HG02623 (cell line): Measurements from ENCODE around the gene RELB.

ENCODE experiments used
- ATAC-seq: cut with Tn5 transposase; IDR thresholded peaks from one replicate; pipeline ENCODE4 v1.9.1; 2021; ENCODE audit warnings: moderate library complexity; ENCODE audit not compliant: unreplicated experiment

The RELB gene

DNA sequence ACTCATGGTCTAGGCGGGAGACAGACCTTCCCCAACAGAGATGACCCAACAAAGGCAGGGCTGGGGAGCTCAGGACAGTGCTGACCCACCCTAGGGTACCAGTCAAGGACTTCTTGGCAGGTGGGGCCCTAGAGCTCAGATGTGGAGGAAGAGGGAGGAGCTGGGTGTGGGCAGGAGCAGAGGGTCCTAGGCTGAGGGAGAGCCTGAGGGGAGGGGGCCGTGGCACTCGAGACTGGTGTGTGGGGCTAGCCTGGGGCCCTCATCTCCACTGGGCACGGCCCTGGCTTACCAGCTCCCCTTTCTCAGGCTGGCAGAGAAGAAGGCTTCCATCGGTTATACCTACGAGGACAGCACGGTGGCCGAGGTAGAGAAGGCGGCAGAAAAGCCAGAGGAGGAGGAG lies 56.2 kb downstream of the RELB start:
- no peak for ATAC-seq

DNA sequence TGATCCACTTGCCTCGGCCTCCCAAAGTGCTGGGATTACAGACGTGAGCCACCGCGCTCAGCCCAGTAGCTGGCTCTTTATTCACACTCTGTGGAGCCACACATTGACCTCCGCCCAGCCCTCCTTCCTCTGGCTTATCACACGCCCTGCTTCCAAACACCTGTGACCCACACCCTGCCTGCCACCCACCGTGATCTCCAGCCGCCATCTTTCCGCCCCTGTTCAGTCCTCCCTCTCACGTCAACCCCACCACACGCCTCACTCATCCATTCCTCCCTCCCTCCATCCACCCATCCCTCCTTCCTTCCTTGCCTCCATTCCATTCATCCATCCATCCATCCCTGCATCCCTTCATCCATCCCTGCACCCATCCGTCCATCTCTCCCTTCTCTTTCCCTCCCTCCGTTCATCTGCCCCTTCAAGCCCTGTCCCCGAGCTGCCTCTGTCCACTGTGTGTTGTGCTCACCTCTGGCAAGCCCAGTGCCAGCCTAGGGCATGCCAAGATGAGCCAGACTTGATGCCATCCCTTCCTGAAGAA lies 57.4 kb downstream of the RELB start:
- ATAC-seq: no peak

DNA sequence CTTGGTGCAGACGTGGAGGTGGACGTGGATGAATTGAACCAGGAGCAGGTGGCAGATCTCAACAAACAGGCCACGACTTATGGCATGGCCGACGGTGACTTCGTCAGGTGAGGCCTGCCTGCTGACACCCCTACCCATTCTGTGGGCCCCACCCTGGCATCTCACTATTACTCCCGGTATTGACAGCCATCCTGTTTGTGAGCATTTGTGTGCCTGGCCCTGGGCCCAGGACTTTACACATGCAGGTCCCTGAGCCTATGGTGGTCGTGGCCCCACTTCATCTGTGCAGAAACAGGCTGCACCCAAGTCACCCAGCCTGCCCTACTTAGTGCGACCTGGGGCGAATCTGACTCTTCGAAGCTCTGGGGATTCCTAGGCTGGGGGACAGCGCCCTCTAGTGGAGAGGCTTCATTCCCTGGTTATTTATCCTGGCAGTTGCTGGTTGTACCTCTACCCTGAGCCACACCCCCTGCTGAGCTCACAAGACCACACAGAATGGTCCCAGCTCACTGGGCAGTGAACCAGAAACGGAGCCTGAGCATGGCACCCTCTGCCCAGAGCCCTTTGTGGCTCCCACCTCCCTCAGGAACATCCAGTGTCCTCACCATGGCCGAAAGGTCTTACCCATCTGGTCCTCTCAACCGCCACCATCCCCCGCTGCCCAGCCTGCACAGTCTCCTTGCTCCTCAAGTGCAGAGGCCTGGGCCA lies 58.1 kb downstream of the RELB start:
- ATAC-seq: no peak

DNA sequence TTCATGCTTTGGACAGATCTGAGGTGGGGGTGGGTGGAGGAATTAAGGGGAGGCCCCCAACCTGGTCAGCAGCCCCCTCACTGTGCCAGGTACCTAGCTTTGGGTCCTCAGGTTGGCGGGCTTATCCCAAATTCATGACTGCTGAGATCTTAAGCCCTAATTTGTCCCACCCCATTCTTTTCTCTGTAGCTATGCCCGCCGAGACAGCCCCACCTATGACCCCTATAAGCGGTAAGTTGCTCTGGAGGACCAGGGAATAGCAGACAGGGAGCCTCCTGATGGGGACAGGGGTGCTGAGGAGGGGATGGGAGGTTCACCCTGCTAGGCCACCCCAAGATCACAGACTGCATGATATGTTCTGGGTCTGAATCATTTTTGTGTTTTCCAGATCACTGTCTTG lies 60.7 kb downstream of the RELB start:
- ATAC-seq: no peak

DNA sequence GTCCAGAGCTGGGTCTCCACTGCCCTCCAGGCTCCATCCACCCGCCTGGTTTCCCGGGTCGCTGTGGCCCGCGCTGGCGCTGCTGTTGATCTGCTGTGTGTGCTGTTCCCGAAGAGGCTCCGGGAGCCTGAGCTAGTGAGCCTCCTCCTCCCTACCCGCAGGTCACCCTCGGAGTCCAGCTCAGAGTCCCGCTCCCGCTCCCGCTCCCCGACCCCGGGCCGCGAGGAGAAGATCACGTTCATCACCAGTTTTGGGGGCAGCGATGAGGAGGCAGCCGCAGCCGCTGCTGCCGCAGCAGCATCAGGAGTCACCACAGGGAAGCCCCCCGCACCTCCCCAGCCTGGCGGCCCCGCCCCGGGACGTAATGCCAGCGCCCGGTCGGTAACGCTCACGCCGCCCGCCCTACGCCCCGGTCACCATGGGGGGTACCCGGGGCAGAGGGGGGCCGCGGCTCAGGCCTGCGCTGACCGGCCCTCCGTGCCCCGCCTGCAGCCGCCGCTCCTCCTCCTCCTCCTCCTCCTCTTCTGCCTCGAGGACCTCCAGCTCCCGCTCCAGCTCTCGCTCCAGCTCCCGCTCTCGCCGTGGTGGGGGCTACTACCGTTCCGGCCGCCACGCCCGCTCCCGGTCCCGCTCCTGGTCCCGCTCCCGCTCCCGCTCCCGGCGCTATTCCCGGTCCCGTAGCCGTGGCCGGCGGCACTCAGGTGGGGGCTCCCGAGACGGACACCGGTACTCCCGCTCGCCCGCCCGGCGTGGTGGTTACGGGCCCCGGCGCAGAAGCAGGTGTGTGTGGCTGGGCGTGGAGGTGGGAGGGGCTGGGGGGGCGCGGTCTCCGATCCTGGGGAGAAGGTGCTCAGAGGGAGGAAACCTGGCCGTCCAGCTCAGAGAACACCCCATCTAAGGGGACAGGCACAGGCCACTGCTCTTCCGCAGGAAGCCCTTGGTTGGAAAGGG lies 62.9 kb downstream of the RELB start:
- no peak for ATAC-seq

DNA sequence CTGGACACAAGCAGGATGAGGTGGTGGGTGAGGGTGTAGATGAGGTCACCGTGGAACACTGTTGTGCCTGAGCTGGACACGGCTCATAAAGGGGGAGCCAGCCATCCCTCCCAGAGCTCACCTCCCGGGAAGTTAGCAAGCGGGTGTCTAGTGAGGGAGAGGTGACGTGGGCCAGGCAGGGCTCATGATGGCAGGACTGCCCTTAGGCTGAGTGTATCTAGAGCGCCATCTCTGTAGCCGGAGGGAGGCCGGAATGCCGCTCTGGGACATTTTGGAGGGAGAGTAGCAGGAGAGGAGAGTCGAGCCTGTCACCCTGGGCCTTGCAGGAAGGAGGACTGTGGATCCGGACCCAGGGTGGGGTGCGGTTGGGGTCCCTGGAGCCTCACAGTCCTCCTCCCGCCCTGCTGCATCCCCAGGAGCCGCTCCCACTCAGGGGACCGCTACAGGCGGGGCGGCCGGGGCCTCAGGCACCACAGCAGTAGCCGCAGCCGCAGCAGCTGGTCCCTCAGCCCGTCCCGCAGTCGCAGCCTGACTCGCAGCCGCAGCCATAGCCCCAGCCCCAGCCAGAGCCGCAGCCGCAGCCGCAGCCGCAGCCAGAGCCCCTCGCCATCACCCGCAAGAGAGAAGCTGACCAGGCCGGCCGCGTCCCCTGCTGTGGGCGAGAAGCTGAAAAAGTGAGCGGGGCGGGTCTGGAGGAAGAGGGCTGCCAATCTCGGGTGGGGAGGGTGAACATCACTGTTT lies 65.8 kb downstream of the RELB start:
- ATAC-seq: no peak

DNA sequence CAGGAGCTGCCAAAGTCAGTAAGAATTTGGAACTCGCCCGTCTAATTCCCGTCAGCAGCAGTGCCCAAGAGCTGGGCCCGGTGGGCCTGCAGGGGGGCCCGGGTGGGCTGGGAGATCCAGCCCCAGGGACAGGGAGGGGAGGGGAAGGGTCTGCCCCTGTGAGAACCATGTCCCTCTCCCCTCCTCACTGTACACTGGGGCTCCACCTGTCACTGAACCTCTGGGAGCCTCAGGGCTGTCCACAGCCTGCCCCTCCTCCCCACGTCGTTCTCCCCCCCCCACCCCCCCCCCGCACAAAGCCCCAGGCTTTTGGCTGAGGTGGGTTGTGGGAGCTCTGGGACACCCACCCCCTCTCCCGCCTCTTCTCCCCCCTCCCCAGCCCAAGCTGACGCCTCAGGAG lies 66.8 kb downstream of the RELB start:
- no peak for ATAC-seq

DNA sequence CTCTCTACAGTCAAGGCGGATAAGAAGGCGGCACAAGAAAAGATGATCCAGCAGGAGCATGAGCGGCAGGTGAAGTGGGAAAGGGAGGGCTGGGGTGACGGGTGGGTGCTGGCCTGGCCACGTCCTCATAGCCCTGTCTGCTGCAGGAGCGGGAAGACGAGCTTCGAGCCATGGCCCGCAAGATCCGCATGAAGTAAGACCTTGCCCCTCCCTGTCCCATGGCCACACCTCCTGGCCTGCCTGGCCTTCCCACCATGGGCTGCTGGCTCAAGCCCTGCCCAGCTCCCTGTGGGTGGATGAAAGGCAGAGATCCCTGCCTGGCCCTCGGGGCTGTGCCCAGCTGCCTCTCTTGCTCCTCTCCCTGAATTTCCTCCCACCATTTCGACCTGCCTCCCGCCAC lies 67.8 kb downstream of the RELB start:
- ATAC-seq: no peak

DNA sequence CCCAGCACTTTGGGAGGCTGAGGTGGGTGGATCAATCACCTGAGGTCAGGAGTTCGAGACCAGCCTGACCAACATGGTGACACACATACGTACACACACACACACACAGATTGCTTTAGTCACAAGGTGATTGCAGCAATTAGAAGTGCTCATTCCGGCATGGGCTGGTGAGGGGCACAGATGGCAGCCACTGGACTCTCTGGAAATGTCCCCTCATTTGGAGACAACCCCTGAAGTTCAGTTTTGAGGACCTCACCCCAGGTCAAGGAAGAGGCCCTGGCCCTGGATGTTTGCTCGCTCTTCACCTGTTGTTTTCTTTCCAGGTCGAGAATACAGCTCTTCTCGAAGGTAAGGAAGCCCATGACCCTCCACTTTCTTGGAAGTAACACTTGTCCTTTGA lies 69.0 kb downstream of the RELB start:
- ATAC-seq: no peak

DNA sequence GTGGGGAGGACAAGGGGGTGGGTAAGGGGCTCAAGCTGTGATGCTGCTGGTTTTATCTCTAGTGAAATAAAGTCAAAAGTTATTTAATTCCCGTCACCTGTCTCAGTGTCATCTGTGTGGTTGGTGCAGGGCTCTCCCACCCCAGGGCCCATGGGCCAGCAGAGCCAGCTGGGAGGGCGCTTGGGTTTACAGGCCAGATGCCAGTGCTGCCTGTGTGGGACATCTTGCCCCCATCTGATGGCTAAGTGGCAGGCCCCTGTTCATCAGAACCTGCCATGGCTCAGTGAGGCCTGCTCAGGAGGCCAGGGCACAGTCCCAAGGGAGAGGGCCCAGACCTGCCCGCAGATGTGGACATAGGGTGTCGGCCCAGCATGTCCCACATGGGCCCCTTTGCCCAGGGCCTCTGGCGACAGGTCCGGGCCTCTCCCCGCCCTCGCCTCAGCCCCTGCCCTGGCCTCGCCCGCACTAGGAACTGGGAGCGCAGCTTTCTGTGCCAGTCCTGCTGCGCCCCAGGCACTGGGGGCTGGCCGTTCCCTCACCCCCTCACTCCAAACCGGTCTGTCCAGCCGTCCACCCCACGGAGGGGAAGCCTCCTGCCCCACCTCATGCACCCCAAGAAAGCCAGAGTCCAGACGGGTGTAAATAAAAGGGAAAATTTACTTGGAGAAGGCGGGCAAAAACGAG lies 69.7 kb downstream of the RELB start:
- no peak for ATAC-seq

DNA sequence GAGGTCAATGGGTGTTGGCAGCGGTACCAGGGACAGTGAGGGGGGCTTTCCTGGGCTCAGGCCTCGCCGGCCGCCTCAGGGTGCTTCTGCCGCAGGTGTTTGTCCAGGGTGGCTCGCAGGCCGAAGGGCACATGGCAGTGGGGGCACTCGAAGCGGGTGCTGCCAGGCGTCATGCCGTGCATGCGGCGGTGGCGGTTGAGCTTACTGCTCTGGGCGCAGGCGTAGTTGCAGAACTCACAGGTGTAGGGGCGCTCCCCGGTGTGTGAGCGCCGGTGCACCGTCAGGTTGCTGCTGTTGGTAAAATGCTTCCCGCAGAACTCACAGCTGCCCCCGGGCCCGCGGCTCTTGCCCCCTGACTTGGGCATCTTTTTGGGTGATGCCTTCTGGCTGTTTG lies 70.3 kb downstream of the RELB start:
- ATAC-seq: no peak

DNA sequence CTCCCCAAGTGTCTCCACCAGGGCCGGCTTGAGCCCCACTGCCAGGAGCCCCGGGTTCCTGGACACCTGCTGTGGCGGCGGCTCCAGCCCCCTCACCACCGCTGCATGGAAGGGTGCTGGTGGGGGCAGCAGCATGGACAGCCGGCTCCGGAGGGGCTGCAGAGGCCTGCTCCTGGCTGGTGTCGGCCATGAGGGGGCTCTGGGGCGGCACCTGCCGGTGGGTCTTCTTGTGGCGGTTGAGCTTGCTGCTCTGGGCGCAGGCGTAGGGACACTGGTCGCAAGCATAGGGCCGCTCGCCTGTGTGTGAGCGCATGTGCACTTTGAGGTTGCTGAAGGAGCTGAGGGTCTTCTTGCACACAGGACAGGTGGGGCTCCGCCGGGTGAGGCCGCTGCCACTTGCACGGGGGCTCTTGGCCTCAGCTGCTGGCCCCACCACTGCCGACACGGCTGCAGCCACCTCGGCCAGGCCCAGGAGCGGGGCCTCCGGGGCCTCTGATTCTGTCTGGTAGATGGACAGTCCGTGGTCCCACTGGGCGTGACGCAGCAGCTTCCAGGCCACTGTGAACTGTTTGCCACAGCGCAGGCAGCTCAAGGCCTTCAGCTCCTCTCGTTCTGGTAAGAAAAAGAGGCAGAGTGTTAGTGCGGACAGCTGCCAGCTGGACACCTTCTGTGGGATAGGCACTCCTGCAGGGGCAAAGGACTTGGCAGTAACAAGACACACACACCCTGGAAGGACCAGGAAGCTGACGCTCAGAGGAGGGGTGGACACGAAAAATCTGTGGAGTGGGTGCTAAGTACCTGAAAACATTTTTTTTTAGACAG lies 70.9 kb downstream of the RELB start:
- no peak for ATAC-seq

DNA sequence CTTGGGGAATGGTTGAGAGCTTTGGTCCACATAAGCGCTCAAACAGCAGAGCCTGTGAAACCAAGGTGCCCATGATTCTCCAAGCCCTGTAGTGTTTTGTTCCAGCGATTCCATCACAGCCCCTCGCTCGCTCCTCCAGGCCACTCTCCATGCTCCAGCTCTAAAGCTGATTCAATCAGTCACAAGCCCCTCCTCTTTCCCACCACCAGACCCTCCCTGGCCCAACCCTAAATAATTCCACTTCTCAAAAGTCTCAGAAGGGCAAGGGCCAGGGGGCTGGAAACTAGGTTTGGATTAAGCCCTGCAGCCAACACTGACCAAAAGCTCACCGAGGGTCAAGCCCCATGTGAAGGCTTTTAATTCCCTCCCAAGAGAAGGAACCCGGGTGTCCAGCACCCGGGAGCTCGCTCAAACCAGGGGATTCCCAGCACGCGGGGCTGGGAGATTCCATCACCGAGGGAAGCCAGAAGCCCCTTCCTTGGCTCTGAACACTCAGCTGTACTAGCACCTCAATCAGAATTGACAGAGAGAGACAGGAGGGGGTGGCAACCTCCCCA lies 73.6 kb downstream of the RELB start:
- no peak for ATAC-seq

DNA sequence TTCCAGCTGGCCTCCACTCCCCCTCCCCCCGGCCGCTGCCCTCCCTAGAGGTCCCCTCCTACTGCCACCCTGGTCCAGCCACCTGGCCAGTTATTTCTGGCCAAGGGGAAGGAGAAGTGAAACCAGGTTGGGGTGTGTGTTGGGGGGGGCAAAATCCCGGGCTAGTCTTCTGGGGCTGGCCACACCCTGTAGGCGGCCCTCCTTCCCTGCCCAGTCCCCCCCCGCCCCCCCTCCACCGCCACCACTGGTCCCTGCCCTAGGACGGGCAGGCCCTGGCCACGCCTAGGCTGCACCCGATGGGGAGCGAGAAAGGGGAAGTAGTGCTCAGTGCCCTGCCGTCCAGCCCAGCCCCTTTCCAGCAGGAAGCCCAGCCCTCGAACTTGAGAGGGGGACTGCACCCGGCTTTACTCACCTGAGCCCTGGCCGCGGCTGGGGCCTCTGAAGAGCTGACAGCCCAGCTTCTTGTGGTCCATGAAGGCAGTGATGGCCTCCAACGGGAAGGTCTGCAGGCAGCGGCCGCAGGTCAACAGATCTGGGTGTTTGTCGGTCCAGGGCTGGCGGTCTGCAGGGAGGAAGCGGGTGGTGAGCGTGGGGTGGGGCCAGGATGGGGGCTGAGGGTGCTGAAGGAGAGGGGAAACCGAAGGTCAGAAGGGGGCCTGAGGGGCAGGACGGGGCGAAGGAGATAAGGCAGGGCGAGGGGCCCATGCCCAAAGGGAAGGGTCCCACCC lies 74.2 kb downstream of the RELB start:
- ATAC-seq: peak; percentile 51

DNA sequence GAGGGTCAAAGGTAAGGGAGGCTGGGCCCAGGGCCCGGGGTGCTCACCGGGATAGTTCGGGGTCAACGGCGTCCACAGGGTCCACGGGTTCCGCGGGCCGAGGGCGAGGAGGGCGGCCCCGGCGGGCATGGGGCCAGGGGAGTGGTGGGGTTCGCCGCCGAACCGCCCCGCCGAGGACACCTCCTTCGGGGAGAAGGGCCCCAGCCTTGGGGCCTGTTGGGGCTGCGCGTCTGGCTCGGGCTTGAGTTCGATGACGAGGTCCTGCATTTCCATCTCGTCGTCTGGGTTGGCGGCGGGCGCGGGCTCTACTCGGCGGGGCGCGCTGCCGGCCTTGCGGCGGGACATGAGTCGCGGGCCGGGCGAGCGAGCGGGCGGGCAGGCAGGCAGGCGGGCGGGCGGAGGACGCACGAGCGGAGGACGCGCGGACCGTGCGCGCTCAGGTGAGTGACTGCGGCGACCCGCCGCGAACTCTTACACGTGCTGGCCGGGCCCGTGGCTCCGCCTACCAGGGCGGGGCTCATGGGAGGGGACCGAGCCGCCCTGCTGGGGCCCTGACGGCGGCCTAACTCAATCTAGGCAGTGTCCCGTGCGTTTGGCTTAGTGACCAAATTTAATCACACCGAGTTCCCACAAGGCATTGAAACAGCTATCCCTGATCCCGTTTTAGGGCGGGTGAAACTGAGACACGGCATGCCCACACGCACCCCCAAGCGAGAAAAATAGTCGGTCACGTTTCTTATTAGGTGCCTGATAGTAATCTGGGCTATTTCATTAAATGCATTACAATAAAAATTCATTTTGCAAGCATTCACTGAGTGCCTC lies 75.0 kb downstream of the RELB start, which contains the start of gene ZNF296:
ZNF296 (minus strand) TSS at position 450 of the 822 bp plus-strand sequence; CDS start at position 345, 105 bp downstream.
- peak; percentile 39 for ATAC-seq

DNA sequence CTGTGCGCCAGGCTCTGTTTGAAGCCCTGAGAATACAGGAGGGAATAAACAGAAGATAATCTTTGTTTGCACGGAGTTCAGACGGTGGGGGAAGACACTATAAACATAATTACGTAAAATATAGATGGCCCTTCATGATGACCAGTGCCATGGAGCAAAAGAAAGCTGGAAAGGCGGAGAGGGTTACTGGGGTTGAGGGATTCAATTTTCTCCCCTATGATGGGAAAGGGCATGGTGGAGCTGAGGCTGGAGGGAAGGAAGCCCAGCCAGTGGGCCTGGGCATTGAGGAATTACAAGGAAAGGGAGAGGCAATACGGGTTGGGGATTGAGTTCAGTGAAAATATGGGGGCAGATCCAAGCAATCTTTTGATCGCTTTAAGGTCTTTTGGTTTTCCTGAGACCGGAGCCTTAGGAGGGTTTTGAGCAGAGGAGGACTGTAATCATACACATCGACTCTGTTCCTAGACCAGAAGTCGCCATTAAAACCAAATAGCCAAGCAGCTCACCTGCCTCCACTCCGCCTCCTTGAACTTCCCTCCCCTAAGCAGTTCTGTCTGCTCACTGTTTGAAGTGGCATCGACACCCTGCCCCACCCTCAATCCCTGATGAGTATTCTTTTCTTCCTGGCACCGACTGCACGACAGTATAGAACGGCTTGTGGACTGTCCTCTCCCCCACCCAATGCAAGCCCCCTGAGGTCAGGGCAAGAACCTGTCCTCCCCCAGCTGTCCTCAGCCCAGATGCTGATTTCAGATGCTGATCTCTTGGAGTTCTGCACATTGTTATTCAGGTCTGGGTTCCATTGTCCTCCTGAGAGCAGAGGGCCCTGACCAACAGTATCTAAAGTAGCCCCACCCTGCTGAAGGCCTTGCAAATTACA lies 75.8 kb downstream of the RELB start:
- ATAC-seq: no peak
